Nephron (organoid): Measurements from ENCODE around the gene GNGT2.

Source experiments
- H3K27ac Mint-ChIP-seq, 3 experiments: 2 replicates each; pipeline ENCODE4 v1.8.0; 2020; ENCODE audit warnings: mixed read lengths in 3 of 3, mild to moderate bottlenecking in 2 of 3, moderate library complexity in 1 of 3
- H3K27me3 Mint-ChIP-seq: 2 replicates; pipeline ENCODE4 v1.8.0; 2021; ENCODE audit warnings: low read depth, mild to moderate bottlenecking, moderate library complexity, mixed read lengths
- H3K36me3 Mint-ChIP-seq: 2 replicates; pipeline ENCODE4 v1.8.0; 2020; ENCODE audit warnings: low read depth, mixed read lengths
- H3K4me1 Mint-ChIP-seq: 2 replicates; pipeline ENCODE4 v1.8.0; 2020; ENCODE audit warnings: mixed read lengths
- H3K4me3 Mint-ChIP-seq, 3 experiments: 2 replicates each; pipeline ENCODE4 v1.8.0; 2020; ENCODE audit warnings: mild to moderate bottlenecking in 3 of 3, mixed read lengths in 3 of 3, moderate library complexity in 2 of 3
- H3K9me3 Mint-ChIP-seq: 2 replicates; pipeline ENCODE4 v1.8.0; 2020; ENCODE audit warnings: mixed read lengths
- CTCF ChIP-seq, 3 experiments: fragments of 200-600 bp; sonication (generic); IDR thresholded peaks; one replicate each; pipeline ENCODE4 v1.5.0; 2021; ENCODE audit warnings: antibody characterized with exemption in 3 of 3; ENCODE audit not compliant: unreplicated experiment in 3 of 3

GNGT2 gene

GRCh38 chr17:49203796-49204195 lies 6.6 kb downstream of the GNGT2 start:
- H3K27ac Mint-ChIP-seq: no peak overlapping the region
- no peak for TF ChIP-seq CTCF (IDR thresholded peaks at IDR 0.05; ENCODE audit: unreplicated experiment in 3 of 3)

GRCh38 chr17:49201481-49201927 lies 8.9 kb downstream of the GNGT2 start:
- Mint-ChIP-seq H3K27me3 (peaks cover 16% of the 10 kb centered on the region), H3K4me1 (no peaks in the 10 kb centered on the region), H3K4me3 (no peak overlapping the region), H3K36me3 (no peaks in the 10 kb centered on the region), H3K9me3 (no peaks in the 10 kb centered on the region), H3K27ac (no peak overlapping the region)
- TF ChIP-seq CTCF (IDR thresholded peaks at IDR 0.05; ENCODE audit: unreplicated experiment in 3 of 3): no peak

More at GRCh38 chr17:49203796-49204195, 6.6 kb downstream of the GNGT2 start:
- H3K4me3 Mint-ChIP-seq: no peak overlapping the region
- H3K4me1 Mint-ChIP-seq: no peaks in the 10 kb centered on the region
- H3K36me3 Mint-ChIP-seq: no peaks in the 10 kb centered on the region
- H3K27me3 Mint-ChIP-seq: peaks cover 18% of the 10 kb centered on the region
- H3K9me3 Mint-ChIP-seq: no peaks in the 10 kb centered on the region

DNA sequence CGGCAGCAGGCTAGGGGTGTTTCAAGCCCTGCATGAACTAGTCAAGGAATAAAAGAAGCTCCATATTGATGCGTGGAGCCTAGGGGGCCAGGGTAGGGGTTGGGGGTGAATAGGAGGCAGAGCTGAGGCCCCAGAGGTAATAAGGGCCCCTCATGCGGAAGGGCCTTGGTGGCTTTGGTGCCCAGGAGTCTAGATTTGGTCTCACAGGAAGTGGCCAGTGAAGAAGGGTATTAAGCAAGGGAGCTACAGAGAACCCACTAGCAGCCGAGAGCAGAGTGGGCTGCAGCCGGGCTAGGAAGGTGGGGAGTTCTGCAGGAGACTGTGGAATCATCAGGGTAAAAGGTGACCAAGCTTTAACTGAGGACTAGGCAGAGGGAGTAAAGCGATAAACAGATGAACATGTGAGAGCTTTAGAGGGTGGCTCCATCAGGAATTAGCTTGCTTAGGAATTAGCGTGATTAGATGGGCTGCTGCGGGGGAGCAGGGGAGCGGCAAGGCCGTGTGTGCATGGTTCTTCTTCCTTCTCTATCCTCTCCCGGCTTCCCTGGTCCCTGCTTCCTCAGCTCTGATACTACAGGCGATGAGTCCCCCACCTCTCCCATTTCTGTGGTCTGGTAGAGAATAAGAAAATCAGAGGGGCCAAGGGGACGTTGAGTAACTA lies 9.8 kb downstream of the GNGT2 start:
- no peak overlapping the region for H3K4me3 Mint-ChIP-seq
- H3K27ac Mint-ChIP-seq: no peak overlapping the region
- TF ChIP-seq CTCF (IDR thresholded peaks at IDR 0.05; ENCODE audit: unreplicated experiment in 3 of 3): no peak
- peaks cover 16% of the 10 kb centered on the region for H3K27me3 Mint-ChIP-seq
- no peaks in the 10 kb centered on the region for H3K36me3 Mint-ChIP-seq
- H3K9me3 Mint-ChIP-seq: no peaks in the 10 kb centered on the region
- no peaks in the 10 kb centered on the region for H3K4me1 Mint-ChIP-seq

- no peaks in the 10 kb centered on the region for H3K4me1 Mint-ChIP-seq
Measured at GRCh38 chr17:49198211-49198610, 12.2 kb downstream of the GNGT2 start.

GRCh38 chr17:49197346-49197998 lies 12.9 kb downstream of the GNGT2 start:
- Mint-ChIP-seq H3K4me3 (no peak overlapping the region), H3K9me3 (no peaks in the 10 kb centered on the region), H3K36me3 (no peaks in the 10 kb centered on the region)

More at GRCh38 chr17:49198211-49198610, 12.2 kb downstream of the GNGT2 start:
- peaks cover 9% of the 10 kb centered on the region for H3K27me3 Mint-ChIP-seq
- no peak overlapping the region for H3K27ac Mint-ChIP-seq
- no peak for TF ChIP-seq CTCF (IDR thresholded peaks at IDR 0.05; ENCODE audit: unreplicated experiment in 3 of 3)
- H3K9me3 Mint-ChIP-seq: no peaks in the 10 kb centered on the region
- H3K4me3 Mint-ChIP-seq: no peak overlapping the region
- no peaks in the 10 kb centered on the region for H3K36me3 Mint-ChIP-seq

More at GRCh38 chr17:49197346-49197998, 12.9 kb downstream of the GNGT2 start:
- Mint-ChIP-seq H3K27me3 (peaks cover 8% of the 10 kb centered on the region), H3K27ac (no peak overlapping the region), H3K4me1 (no peaks in the 10 kb centered on the region)
- TF ChIP-seq CTCF (IDR thresholded peaks at IDR 0.05; ENCODE audit: unreplicated experiment in 3 of 3): no peak
